Fibroblast of pulmonary artery (primary cell): ENCODE measurements around the gene SLC4A8.

Source experiments
- DNase-seq: peaks from one replicate; pipeline ENCODE4 v3.0.0-alpha.2; 2010; ENCODE audit warnings: low read depth
- H3K4me3 ChIP-seq: replicated peaks from 2 replicates; pipeline ENCODE4 v1.5.1; 2011; ENCODE audit warnings: low read depth, mild to moderate bottlenecking, control low read depth, low read length, moderate library complexity
- CTCF ChIP-seq: IDR thresholded peaks from 2 replicates; pipeline ENCODE4 v1.5.1; 2011; ENCODE audit warnings: mild to moderate bottlenecking, control low read depth, low read length, inconsistent platforms; ENCODE audit errors: missing control alignments

SLC4A8 gene

GRCh38 chr12:51439330-51439729 lies 14.7 kb downstream of the SLC4A8 start:
- no peak overlapping the region for H3K4me3 ChIP-seq
- no peak for TF ChIP-seq CTCF
- no peak for DNase-seq

- peak; percentile 81 for DNase-seq
- no peak for TF ChIP-seq CTCF
- H3K4me3 ChIP-seq, result no peak overlapping the region
Observed at GRCh38 chr12:51441583-51441982, 17.0 kb downstream of the SLC4A8 start.

- no peak overlapping the region for H3K4me3 ChIP-seq
- TF ChIP-seq CTCF, result no peak
- DNase-seq, result peak; percentile 42
Observed at GRCh38 chr12:51442324-51442723, 17.7 kb downstream of the SLC4A8 start.

GRCh38 chr12:51443573-51443972 lies 18.9 kb downstream of the SLC4A8 start:
- no peak for TF ChIP-seq CTCF
- H3K4me3 ChIP-seq, result no peak overlapping the region
- DNase-seq, result no peak

- no peak overlapping the region for H3K4me3 ChIP-seq
- DNase-seq, result no peak
- TF ChIP-seq CTCF, result no peak
Observed at GRCh38 chr12:51448618-51449256, 24.1 kb downstream of the SLC4A8 start.

GRCh38 chr12:51449580-51450246 lies 25.1 kb downstream of the SLC4A8 start:
- H3K4me3 ChIP-seq, result no peak overlapping the region
- no peak for TF ChIP-seq CTCF
- no peak for DNase-seq

GRCh38 chr12:51450333-51450732 lies 25.7 kb downstream of the SLC4A8 start:
- H3K4me3 ChIP-seq, result no peak overlapping the region
- no peak for TF ChIP-seq CTCF
- DNase-seq, result no peak
